Osteoblast (primary cell): Measurements from ENCODE around the gene CD4. TPM values are rescaled to one million over a fixed set of nuclear protein-coding genes. Genes with fewer than 3 reads are reported as not detected.

Source experiments
- DNase-seq: peaks from one replicate; pipeline ENCODE4 v3.0.0; 2011; ENCODE audit warnings: low spot score, mixed read lengths; ENCODE audit not compliant: insufficient read length; ENCODE audit errors: missing footprints
- H2AFZ ChIP-seq: 2 replicates; pipeline ENCODE4 v1.6.0; 2011; ENCODE audit warnings: mild to moderate bottlenecking, low read length
- H3K27ac ChIP-seq: 2 replicates; pipeline ENCODE4 v1.5.1; 2011; ENCODE audit warnings: mild to moderate bottlenecking, low read depth, low read length, moderate library complexity
- H3K27me3 ChIP-seq: 2 replicates; pipeline ENCODE4 v1.6.0; 2012; ENCODE audit warnings: mild to moderate bottlenecking, control low read depth, inconsistent platforms, low read length, moderate library complexity; ENCODE audit not compliant: insufficient read depth
- H3K36me3 ChIP-seq: 2 replicates; pipeline ENCODE4 v1.5.1; 2011; ENCODE audit warnings: mild to moderate bottlenecking, low read length, control low read depth, moderate library complexity; ENCODE audit not compliant: insufficient read depth
- H3K4me1 ChIP-seq: 2 replicates; pipeline ENCODE4 v1.5.1; 2011; ENCODE audit warnings: mild to moderate bottlenecking, low read length, control low read depth, moderate library complexity; ENCODE audit not compliant: insufficient read depth
- H3K4me2 ChIP-seq: 2 replicates; pipeline ENCODE4 v1.6.0; 2011; ENCODE audit warnings: mild to moderate bottlenecking, low read length; ENCODE audit not compliant: insufficient read depth
- H3K4me3 ChIP-seq: fragments of 200-600 bp; sonication (generic); 3 replicates; pipeline ENCODE4 v1.5.1; 2012; ENCODE audit warnings: mild to moderate bottlenecking, low read length, inconsistent platforms; ENCODE audit not compliant: insufficient read depth
- H3K79me2 ChIP-seq: 2 replicates; pipeline ENCODE4 v1.6.0; 2012; ENCODE audit warnings: mild to moderate bottlenecking, low read length, control low read depth, inconsistent platforms; ENCODE audit not compliant: insufficient read depth
- H3K9me3 ChIP-seq: 2 replicates; pipeline ENCODE4 v1.5.1; 2011; ENCODE audit warnings: low read depth, low read length, control low read depth
- H4K20me1 ChIP-seq: 2 replicates; pipeline ENCODE4 v1.6.0; 2012; ENCODE audit warnings: mild to moderate bottlenecking, low read length, control low read depth; ENCODE audit not compliant: insufficient read depth
- total RNA-seq: library from RNA; depleted of rRNA; stranded (reverse); fragments of >200 nt; gene quantifications from 2 replicates; pipeline ENCODE4 v1.2.3, GENCODE V29; 2012
- TF ChIP-seq, protein P1 (sequence below): IDR thresholded peaks from 2 replicates; pipeline ENCODE4 v1.5.1; 2011; ENCODE audit warnings: mild to moderate bottlenecking, low read depth, low read length, moderate library complexity; ENCODE audit errors: extremely low read depth

The CD4 gene
- total RNA-seq, 1 donor = 10.9 TPM

DNA sequence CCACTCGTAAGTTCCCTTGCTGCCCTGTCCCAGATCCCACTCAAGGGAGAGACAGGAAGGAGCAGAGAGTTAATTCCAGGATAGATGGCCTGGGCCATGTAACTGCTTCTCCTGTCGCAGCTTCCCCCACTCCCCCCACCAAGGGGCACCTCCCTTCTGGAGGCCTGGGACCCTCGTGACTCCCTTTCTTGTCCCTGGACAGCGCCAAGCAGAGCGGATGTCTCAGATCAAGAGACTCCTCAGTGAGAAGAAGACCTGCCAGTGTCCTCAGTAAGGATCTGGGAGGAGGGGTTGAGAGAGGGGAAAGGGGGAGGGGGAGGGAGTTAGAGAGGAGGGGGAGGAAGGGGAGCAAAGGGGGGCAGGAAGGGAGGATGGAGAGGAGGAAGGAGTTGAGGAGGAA lies 29.3 kb downstream of the CD4 start:
- no peaks in the 10 kb centered on the region for H3K79me2 ChIP-seq
- peaks cover 9% of the 10 kb centered on the region for H4K20me1 ChIP-seq
- H3K4me3 ChIP-seq = no peak overlapping the region
- no peak overlapping the region for H3K27ac ChIP-seq
- H3K4me2 ChIP-seq = no peak overlapping the region
- peak; percentile 71 for DNase-seq
- TF ChIP-seq, protein P1, sequence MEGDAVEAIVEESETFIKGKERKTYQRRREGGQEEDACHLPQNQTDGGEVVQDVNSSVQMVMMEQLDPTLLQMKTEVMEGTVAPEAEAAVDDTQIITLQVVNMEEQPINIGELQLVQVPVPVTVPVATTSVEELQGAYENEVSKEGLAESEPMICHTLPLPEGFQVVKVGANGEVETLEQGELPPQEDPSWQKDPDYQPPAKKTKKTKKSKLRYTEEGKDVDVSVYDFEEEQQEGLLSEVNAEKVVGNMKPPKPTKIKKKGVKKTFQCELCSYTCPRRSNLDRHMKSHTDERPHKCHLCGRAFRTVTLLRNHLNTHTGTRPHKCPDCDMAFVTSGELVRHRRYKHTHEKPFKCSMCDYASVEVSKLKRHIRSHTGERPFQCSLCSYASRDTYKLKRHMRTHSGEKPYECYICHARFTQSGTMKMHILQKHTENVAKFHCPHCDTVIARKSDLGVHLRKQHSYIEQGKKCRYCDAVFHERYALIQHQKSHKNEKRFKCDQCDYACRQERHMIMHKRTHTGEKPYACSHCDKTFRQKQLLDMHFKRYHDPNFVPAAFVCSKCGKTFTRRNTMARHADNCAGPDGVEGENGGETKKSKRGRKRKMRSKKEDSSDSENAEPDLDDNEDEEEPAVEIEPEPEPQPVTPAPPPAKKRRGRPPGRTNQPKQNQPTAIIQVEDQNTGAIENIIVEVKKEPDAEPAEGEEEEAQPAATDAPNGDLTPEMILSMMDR = no peak
- peaks cover 5% of the 10 kb centered on the region for H3K4me1 ChIP-seq
- H3K9me3 ChIP-seq = no peaks in the 10 kb centered on the region
- H3K27me3 ChIP-seq = peaks cover 16% of the 10 kb centered on the region
- no peak overlapping the region for H2AFZ ChIP-seq
- no peaks in the 10 kb centered on the region for H3K36me3 ChIP-seq

DNA sequence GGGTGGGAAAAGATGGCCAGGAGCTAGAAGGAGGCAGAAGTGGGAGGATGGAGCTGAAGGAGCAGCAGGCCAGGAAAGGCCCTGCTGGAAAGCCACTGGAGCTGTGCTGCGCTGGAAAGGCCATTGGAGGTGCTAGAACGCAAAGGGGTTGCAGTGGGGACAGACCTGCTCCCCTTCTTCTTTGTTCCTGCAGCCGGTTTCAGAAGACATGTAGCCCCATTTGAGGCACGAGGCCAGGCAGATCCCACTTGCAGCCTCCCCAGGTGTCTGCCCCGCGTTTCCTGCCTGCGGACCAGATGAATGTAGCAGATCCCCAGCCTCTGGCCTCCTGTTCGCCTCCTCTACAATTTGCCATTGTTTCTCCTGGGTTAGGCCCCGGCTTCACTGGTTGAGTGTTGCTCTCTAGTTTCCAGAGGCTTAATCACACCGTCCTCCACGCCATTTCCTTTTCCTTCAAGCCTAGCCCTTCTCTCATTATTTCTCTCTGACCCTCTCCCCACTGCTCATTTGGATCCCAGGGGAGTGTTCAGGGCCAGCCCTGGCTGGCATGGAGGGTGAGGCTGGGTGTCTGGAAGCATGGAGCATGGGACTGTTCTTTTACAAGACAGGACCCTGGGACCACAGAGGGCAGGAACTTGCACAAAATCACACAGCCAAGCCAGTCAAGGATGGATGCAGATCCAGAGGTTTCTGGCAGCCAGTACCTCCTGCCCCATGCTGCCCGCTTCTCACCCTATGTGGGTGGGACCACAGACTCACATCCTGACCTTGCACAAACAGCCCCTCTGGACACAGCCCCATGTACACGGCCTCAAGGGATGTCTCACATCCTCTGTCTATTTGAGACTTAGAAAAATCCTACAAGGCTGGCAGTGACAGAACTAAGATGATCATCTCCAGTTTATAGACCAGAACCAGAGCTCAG lies 30.0 kb downstream of the CD4 start:
- no peak overlapping the region for H3K27ac ChIP-seq
- peak; percentile 80 for DNase-seq
- TF ChIP-seq, protein P1 = no peak
- H3K4me1 ChIP-seq = peaks cover 5% of the 10 kb centered on the region
- H3K79me2 ChIP-seq = no peaks in the 10 kb centered on the region
- no peak overlapping the region for H3K4me3 ChIP-seq
- H4K20me1 ChIP-seq = peaks cover 9% of the 10 kb centered on the region
- H3K4me2 ChIP-seq = no peak overlapping the region
- H3K36me3 ChIP-seq = no peaks in the 10 kb centered on the region
- H2AFZ ChIP-seq = no peak overlapping the region
- peaks cover 9% of the 10 kb centered on the region for H3K27me3 ChIP-seq
- H3K9me3 ChIP-seq = no peaks in the 10 kb centered on the region

DNA sequence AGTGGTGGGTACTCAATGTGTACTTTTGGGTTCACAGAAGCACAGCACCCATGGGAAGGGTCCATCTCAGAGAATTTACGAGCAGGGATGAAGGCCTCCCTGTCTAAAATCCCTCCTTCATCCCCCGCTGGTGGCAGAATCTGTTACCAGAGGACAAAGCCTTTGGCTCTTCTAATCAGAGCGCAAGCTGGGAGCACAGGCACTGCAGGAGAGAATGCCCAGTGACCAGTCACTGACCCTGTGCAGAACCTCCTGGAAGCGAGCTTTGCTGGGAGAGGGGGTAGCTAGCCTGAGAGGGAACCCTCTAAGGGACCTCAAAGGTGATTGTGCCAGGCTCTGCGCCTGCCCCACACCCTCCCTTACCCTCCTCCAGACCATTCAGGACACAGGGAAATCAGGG lies 30.8 kb downstream of the CD4 start:
- H3K79me2 ChIP-seq = no peaks in the 10 kb centered on the region
- H3K27me3 ChIP-seq = peaks cover 9% of the 10 kb centered on the region
- no peak overlapping the region for H3K27ac ChIP-seq
- H3K36me3 ChIP-seq = no peaks in the 10 kb centered on the region
- H3K4me3 ChIP-seq = no peak overlapping the region
- H2AFZ ChIP-seq = no peak overlapping the region
- H3K4me2 ChIP-seq = no peak overlapping the region
- DNase-seq = peak; percentile 47
- H3K4me1 ChIP-seq = peaks cover 7% of the 10 kb centered on the region
- H4K20me1 ChIP-seq = peaks cover 9% of the 10 kb centered on the region
- TF ChIP-seq, protein P1 = no peak
- no peaks in the 10 kb centered on the region for H3K9me3 ChIP-seq
